Liver (tissue), 3 donors: ENCODE data around the gene ZXDC.

Experiments used
- GABPA ChIP-seq, 2 donors: IDR thresholded peaks in 1 of 2; conservative IDR thresholded peaks in 1 of 2; 2 replicates each; pipeline ENCODE4 v1.6.1; 2016; ENCODE audit warnings: antibody characterized with exemption in 2 of 2, mild to moderate bottlenecking in 1 of 2, moderate library complexity in 1 of 2
- RAD21 ChIP-seq, 2 donors: IDR thresholded peaks; 2 replicates each; pipeline ENCODE4 v1.6.1; 2016; ENCODE audit warnings: antibody characterized with exemption in 2 of 2, mild to moderate bottlenecking in 2 of 2
- TF ChIP-seq, protein P1 (sequence below): IDR thresholded peaks from 2 replicates; pipeline ENCODE4 v1.6.1; 2016; ENCODE audit warnings: antibody characterized with exemption
- TF ChIP-seq, protein P2 (sequence below): fragments of 150-350 bp; IDR thresholded peaks from 2 replicates; pipeline ENCODE4 v1.5.1; 2017; ENCODE audit warnings: improper control_type of control experiment, low read depth, low read length; ENCODE audit not compliant: missing input control
- donor health status: healthy.
- donor health status: healthy.

DNA sequence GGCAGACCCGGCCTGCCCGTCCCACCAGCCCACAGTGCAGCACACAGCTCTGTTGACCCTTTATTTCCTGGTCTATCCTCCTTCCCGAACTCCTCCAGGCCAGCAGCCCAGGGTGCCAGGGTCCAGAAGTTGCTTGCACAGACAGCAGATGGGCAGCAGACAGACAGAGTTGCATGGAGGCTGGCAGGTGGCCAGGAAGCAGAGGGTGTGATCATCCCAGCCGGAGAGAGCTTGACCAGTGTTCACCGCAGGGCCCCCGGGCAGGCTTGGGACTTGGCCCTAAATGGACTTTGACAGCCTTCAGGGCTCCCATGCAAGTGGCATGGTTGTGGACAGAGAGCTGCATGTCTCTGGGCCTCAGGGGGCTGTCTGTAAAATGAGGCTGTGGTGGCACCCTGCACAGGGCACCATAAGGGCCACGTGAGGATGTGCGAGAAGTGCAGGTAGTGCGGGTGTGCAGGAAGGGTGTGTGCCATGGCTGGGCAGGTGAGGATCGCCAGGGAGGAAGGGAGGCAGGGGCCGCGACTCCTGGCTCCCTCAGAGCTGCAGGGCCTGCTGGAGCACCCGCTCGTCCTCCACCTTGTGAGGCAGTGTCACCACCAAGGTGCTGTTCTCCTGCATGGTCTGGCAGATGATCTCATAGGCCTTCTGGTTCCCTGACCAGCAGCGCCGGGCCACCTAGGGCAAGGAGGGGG is 6.3 kb upstream of the ZXDC start:
- TF ChIP-seq RAD21 (IDR thresholded peaks at IDR 0.05) (no peak), GABPA (IDR thresholded peaks at IDR 0.05 in 1 of 2, conservative IDR thresholded peaks at IDR 0.05 in 1 of 2) (no peak)
- TF ChIP-seq, protein P1, sequence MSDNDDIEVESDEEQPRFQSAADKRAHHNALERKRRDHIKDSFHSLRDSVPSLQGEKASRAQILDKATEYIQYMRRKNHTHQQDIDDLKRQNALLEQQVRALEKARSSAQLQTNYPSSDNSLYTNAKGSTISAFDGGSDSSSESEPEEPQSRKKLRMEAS = no peak
- TF ChIP-seq, protein P2, sequence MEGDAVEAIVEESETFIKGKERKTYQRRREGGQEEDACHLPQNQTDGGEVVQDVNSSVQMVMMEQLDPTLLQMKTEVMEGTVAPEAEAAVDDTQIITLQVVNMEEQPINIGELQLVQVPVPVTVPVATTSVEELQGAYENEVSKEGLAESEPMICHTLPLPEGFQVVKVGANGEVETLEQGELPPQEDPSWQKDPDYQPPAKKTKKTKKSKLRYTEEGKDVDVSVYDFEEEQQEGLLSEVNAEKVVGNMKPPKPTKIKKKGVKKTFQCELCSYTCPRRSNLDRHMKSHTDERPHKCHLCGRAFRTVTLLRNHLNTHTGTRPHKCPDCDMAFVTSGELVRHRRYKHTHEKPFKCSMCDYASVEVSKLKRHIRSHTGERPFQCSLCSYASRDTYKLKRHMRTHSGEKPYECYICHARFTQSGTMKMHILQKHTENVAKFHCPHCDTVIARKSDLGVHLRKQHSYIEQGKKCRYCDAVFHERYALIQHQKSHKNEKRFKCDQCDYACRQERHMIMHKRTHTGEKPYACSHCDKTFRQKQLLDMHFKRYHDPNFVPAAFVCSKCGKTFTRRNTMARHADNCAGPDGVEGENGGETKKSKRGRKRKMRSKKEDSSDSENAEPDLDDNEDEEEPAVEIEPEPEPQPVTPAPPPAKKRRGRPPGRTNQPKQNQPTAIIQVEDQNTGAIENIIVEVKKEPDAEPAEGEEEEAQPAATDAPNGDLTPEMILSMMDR = no peak
